NOMO-1 treated with dmso at 0.1 percent for 144 hours (cell line): Measurements from ENCODE around the gene WIPF2.

Source experiments
- DNase-seq: peaks from one replicate; lab custom pipeline; 2025; ENCODE audit not compliant: unreplicated experiment; lab: John Stamatoyannopoulos, UW

The WIPF2 gene

GRCh38 chr17:40325156-40326013 lies 106.3 kb downstream of the WIPF2 start:
- no peak for DNase-seq

- peak; percentile 30 for DNase-seq
Observed at GRCh38 chr17:40326014-40326831, 107.1 kb downstream of the WIPF2 start.

- DNase-seq, result no peak
Observed at GRCh38 chr17:40326832-40327199, 107.7 kb downstream of the WIPF2 start.

- DNase-seq, result no peak
Observed at GRCh38 chr17:40327244-40327729, 108.2 kb downstream of the WIPF2 start.

- no peak for DNase-seq
Observed at GRCh38 chr17:40327735-40328385, 108.8 kb downstream of the WIPF2 start.

GRCh38 chr17:40328386-40328766 lies 109.3 kb downstream of the WIPF2 start:
- no peak for DNase-seq

GRCh38 chr17:40329839-40330794 lies 111.0 kb downstream of the WIPF2 start:
- DNase-seq, result peak; percentile 79

GRCh38 chr17:40330850-40331470 lies 111.9 kb downstream of the WIPF2 start:
- no peak for DNase-seq

- DNase-seq, result no peak
Observed at GRCh38 chr17:40331743-40332641, 112.9 kb downstream of the WIPF2 start.
